ENCODE data around the gene AP1S3.
A peak's percentile ranks its signal among the peaks of the same experiment; 100 is the strongest.
"Not testable (repeated sequence)": the region's sequence is repeated elsewhere in the genome, so short reads cannot be mapped to it uniquely, and the experiment has no call there.

The AP1S3 gene

DNA sequence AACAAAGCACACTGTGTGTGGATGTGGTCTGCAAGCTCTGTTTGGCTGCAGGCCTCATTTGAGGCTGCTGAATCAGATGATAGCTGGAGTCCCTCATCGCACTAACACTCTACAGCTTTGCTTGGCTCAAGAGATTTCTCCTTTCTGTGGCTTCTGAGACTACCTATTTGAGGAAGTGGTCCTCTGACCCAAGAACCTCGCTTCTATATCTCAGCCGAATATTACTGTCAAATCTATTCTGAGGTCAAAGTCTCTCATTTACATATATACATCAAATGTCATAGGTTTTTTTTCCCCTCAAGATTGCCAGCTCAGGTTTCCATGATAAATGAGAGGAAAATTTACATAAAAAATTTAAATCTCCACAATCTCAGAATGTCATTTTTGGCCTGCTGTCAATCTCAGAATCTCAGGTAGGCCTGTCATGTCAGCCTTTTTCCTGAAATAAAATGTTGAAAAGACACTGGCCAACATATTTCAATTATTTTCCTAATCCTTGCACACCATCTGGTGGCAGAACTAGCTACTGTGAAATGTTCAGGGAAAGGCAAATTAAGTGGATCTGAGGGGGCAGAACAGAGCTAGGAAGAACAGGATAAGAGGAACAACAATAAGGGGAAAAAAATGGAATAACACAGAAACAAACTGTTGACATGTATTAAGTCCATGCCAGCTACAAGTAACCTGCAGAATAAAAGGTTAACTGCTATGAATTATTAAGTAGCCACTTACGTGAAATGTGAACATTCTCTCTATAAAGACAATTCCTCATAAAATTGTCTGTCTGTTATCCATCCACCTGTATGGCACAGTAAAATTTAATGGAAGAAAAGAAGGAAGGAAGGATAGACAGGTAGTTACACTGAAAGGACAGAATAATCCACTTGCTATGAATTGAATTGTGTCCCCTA is 39.3 kb downstream of the AP1S3 start:
- peak; percentile 61 for FAIRE-seq

- no peak for FAIRE-seq
Observed at GRCh38 chr2:223797037-223797436, 40.3 kb downstream of the AP1S3 start.

DNA sequence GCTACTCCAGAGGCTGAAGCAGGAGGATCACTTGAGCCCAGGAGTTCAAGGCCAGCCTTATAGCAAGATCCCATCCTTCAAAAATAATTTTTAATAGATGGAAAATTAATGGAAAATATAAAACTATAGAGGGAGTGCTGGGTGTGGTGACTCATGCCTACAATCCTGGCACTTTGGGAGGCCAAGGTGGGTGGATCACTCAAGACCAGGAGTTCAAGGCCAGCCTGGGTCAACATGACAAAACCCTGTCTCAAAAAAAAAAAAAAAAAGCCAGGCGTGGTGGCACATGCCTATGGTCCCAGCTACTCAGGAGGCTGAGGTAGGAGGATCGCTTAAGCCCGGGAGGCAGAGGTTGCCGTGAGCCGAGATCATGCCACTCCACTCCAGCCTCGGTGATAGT is 48.0 kb downstream of the AP1S3 start:
- no peak for FAIRE-seq

GRCh38 chr2:223788826-223789225 is 48.6 kb downstream of the AP1S3 start:
- FAIRE-seq, result no peak

GRCh38 chr2:223788106-223788505 is 49.3 kb downstream of the AP1S3 start:
- not testable (repeated sequence) for FAIRE-seq

DNA sequence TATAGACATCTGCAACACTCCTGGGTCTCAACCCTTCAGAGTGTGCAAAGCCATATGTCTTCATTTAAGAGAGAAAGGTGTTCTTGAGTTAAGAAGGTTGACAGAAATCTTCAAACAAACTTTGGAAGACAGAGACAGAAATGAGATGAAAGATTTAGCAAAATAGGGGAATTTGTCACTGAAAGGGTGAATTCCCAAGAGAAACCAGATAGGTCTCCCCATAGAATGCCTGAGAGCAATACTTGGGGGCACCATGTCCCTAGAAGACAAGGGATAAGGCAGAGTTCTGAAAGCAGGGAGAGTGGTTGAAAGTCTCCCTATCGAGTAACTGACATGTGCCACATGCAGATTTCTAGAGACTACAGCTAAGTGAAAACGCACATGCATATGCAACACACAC is 50.0 kb downstream of the AP1S3 start:
- FAIRE-seq, result no peak

DNA sequence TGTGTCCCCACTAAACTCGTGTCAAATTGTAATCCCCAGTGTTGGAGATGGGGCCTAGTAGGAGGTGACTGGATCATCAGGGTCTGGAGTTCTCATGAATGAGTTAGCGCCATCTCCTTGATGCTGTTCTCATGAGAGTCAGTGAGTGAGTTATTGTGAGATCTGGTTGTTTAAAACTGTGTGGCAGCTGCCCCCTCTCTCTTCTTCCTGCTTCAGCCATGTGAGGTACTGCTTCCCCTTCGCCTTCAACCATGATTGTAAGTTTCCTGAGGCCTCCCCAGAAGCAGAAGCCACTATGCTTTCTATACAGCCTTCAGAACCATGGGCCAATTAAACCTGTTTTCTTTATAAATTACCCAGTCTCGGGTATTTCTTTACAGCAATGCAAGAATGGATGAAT is 50.4 kb downstream of the AP1S3 start:
- no peak for FAIRE-seq

- FAIRE-seq, result no peak
Observed at GRCh38 chr2:223786236-223786635, 51.1 kb downstream of the AP1S3 start.

DNA sequence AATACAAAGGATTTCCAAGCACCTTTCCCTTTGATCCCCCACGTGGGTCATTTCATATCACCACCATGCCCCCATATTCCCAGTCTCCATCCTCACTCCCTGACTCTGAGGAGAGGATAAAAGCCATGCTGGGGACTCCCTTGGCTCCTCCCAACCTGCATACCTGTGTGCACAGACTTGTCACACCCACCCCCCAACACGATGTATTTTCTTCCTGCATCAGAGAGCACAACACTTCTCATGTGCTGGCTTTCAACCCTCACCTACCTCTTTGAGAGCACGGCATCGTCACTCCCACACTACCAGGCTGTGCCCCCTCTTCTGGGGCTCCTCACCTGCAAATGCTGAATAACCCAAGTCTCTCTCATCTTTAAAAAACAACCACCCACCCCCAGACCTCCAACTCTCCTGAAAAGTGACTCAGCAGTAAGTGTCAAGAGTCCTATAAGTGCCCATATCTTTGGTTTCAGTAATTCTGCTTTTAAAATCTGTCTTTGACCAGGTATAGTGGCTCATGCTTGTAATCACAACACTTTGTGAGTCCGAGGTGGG is 53.1 kb downstream of the AP1S3 start:
- FAIRE-seq, result no peak

- no peak for FAIRE-seq
Observed at GRCh38 chr2:223782629-223783028, 54.8 kb downstream of the AP1S3 start.

GRCh38 chr2:223781560-223781959 is 55.8 kb downstream of the AP1S3 start:
- no peak for FAIRE-seq

- no peak for FAIRE-seq
Observed at GRCh38 chr2:223779877-223780276, 57.5 kb downstream of the AP1S3 start.

GRCh38 chr2:223774193-223774592 is 63.2 kb downstream of the AP1S3 start:
- FAIRE-seq, result no peak

GRCh38 chr2:223772363-223772762 is 65.0 kb downstream of the AP1S3 start:
- FAIRE-seq, result no peak

DNA sequence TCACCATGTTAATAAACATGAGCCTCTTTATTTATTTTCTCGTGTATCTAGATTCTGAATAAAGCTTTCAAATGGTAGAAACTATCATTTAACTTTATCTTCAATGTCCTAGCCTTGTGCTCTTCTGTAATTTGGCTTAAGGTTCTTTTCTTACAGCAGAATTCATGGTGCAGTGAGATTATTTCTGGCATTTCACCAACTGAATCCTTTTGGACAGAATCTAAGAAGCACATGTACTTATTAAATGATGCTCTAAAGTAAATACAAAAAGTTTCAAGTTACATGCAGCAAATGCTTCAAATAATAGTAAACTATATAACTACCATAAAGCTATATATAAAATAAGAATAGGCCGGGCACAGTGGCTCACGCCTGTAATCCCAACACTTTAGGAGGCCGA is 65.9 kb downstream of the AP1S3 start:
- FAIRE-seq, result no peak

DNA sequence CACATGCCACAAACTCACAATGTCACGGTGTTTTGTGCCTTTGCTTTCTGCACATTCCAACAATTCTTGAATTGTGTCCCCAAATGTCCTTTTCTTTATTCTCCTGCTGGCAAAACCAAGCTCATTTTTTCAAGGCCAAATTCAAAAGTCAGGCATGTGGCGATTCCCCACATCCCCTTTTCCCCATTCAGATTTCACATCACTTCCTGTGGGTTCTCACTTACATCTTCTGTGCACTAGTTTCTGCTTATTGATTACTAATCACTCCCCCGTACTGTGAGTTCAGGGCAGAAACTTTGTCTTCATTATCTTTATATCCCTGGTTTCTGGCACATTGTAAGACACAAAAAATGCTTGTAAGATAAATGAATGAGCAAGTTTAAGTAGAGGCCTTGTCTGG is 69.2 kb downstream of the AP1S3 start:
- no peak for FAIRE-seq

- FAIRE-seq, result no peak
Observed at GRCh38 chr2:223767341-223767740, 70.0 kb downstream of the AP1S3 start.

DNA sequence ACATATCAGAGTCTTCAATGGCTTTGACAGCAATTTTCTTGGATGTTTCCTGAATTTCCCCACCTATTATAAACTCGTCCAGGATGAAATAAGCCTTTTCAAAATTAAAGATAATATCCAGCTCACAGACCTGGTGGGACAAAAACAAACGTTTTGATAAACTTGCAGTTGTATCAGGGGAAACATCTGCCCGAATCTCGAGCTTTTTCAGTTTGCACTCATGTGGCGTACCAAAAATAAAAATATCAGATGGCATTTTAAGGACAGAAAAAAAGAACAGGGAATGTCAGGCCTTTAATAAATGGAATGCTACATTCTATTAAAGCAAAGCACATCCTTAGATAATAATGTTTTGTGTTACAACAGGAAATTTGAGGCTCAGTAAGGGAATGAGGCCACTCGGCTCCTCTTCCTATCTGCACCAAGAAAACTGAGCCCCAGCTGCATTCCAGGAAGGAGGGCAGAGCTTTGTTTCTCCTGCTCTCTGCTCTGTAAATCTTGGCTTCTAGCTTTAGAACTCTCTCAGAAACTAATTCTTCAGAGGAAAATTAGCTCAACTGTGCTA is 72.1 kb downstream of the AP1S3 start:
- no peak for FAIRE-seq

DNA sequence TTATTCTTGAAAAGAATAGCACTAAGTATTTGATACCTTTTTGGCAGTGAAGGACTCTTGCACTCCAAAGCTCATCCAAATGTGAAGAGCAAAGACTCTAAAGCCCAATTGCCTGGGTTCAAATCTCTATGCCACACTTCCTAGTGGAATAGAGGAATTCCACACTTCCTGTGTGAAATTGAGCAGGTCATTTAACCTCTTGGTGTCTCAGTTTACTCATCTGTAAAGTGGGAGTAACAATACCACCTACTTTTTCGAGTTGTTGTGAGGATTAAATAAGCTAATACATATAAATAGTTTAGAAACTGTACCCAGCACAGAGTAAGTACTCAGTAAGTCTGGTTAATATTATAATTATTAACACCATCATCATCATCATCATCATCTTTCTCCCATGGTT is 72.6 kb downstream of the AP1S3 start:
- no peak for FAIRE-seq

GRCh38 chr2:223762853-223763252 is 74.5 kb downstream of the AP1S3 start:
- no peak for FAIRE-seq

GRCh38 chr2:223761746-223762145 is 75.6 kb downstream of the AP1S3 start:
- not testable (repeated sequence) for FAIRE-seq

DNA sequence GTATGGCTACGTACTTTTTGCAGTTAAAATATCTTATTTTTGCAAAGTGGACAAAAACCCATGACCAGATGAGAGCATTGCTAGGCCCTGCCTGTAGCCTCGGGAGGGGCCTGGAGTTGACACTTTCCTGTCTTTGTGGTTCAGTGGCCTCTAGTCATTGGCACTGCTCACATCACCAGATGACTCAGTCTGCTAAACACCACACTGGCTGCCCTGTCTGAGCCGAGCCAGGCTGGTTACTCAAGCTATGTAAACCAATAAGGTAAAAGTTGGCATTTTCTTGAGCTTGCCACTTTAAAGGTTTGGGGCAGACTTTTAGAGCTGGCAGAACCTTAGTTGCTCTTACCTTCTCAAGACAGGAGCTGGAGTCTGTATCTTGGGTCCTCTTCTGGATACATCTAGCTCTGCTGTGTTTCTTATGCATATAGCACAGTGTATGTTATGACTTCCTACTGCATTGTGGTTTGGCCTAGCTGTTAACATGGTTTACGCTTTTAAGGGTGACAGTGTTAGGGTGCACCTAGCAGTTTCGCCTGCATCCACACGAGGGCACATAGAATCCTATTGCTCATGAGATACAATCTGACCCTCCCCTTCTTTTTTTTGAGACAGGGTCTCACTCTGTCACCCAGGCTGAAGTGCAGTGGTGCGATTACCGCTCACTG is 76.4 kb downstream of the AP1S3 start:
- no peak for FAIRE-seq

GRCh38 chr2:223759569-223760430 is 77.6 kb downstream of the AP1S3 start:
- FAIRE-seq, result no peak
